Stimulated activated CD4-positive, alpha-beta T cell treated with anti-CD3 and anti-CD28 coated beads, Interleukin-12 subunit alpha, Interleukin-12 subunit beta, amount 100 ng/mL, for 24 hours (primary cell): ENCODE results near the gene CARMIL1.

ENCODE experiments used
- DNase-seq, 2 experiments: peaks; one replicate each; pipeline ENCODE4 v3.0.0-alpha.2; 2020; ENCODE audit warnings: low read depth in 2 of 2

Gene CARMIL1

GRCh38 chr6:25278914-25279747 is at the start of gene CARMIL1:
TSS of gene CARMIL1 (plus strand) at chr6:25279374. CDS start at chr6:25279796, 422 bp downstream.
- peak; percentile 44 to 70 for DNase-seq

GRCh38 chr6:25229671-25230321 is 49.4 kb upstream of the CARMIL1 start:
- no peak for DNase-seq

GRCh38 chr6:25232479-25232878 is 46.7 kb upstream of the CARMIL1 start:
- no peak for DNase-seq

- no peak for DNase-seq
Observed at GRCh38 chr6:25233226-25233625, 45.9 kb upstream of the CARMIL1 start.

GRCh38 chr6:25237579-25237978 is 41.6 kb upstream of the CARMIL1 start:
- no peak for DNase-seq

- DNase-seq: no peak
Observed at GRCh38 chr6:25239059-25239458, 40.1 kb upstream of the CARMIL1 start.

GRCh38 chr6:25239498-25239897 is 39.7 kb upstream of the CARMIL1 start:
- DNase-seq: no peak

GRCh38 chr6:25242567-25242966 is 36.6 kb upstream of the CARMIL1 start:
- DNase-seq: no peak

GRCh38 chr6:25244865-25245264 is 34.3 kb upstream of the CARMIL1 start:
- DNase-seq: no peak

GRCh38 chr6:25248123-25248522 is 31.1 kb upstream of the CARMIL1 start:
- no peak for DNase-seq

GRCh38 chr6:25249133-25249532 is 30.0 kb upstream of the CARMIL1 start:
- no peak for DNase-seq

- no peak for DNase-seq
Observed at GRCh38 chr6:25250878-25251277, 28.3 kb upstream of the CARMIL1 start.

- no peak for DNase-seq
Observed at GRCh38 chr6:25251426-25251825, 27.7 kb upstream of the CARMIL1 start.

GRCh38 chr6:25253351-25253750 is 25.8 kb upstream of the CARMIL1 start:
- DNase-seq: no peak

- no peak for DNase-seq
Observed at GRCh38 chr6:25254671-25255070, 24.5 kb upstream of the CARMIL1 start.

GRCh38 chr6:25257686-25258348 is 21.4 kb upstream of the CARMIL1 start:
- DNase-seq: no peak

GRCh38 chr6:25259756-25260155 is 19.4 kb upstream of the CARMIL1 start:
- no peak for DNase-seq

- DNase-seq: no peak
Observed at GRCh38 chr6:25263657-25264056, 15.5 kb upstream of the CARMIL1 start.

GRCh38 chr6:25266456-25267100 is 12.6 kb upstream of the CARMIL1 start:
- no peak for DNase-seq

- DNase-seq: no peak
Observed at GRCh38 chr6:25267662-25268061, 11.5 kb upstream of the CARMIL1 start.

GRCh38 chr6:25270559-25270958 is 8.6 kb upstream of the CARMIL1 start:
- no peak for DNase-seq

- DNase-seq: no peak
Observed at GRCh38 chr6:25275436-25275835, 3.7 kb upstream of the CARMIL1 start.
